ENCODE data around the gene LDAF1.
A peak's percentile ranks its signal among the peaks of the same experiment; 100 is the strongest.
"Not testable (repeated sequence)": the region's sequence is repeated elsewhere in the genome, so short reads cannot be mapped to it uniquely, and the experiment has no call there.

LDAF1 gene

DNA sequence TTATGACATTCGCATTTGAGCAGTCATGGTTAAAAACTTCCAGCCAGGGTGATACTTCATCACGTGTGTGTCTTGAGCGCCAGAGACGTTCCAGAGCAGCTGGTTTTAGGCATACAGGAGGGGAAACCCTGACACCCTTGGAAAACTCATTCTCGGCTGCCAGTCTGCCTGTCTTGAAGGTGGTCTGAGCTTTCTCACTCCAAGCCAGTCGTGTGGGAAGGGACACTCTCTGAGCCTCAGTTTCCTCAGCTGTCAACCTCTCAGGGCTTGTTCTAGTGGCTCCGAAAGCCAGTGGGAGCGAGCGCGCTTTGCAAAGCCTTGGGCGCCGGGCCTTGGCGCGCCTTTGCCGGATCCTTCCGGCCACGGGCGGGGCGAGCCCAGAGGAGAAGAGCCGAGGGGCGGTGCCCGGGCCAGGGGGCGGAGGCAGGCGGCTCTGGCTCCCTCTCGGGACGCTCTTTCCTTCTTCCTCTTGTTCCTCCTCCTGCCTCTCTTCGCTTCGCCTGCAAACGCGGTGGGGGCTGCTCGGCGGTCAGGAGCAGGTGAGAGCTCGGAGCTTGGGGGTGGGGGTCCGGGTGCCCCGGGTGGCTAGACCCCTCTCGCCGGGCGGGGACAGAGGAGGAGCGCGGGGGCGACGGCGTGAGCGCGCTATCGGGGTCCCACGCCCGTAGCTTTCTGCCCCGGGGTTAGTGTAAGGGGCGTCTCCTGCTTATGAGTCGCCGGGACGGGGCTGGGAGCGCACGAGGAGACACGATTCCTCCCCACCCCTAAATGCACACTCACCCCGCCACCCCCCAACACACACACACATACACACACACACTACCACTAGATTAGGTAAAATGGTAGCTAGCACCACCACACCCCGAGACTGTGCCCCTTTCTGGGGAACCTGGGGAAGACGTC is at the start of gene LDAF1:
Gene LDAF1, plus strand, starts transcription at position 467 of the 903 bp plus-strand sequence. CDS start 2,509 bp downstream, outside the sequence.
- TF ChIP-seq, protein P1, sequence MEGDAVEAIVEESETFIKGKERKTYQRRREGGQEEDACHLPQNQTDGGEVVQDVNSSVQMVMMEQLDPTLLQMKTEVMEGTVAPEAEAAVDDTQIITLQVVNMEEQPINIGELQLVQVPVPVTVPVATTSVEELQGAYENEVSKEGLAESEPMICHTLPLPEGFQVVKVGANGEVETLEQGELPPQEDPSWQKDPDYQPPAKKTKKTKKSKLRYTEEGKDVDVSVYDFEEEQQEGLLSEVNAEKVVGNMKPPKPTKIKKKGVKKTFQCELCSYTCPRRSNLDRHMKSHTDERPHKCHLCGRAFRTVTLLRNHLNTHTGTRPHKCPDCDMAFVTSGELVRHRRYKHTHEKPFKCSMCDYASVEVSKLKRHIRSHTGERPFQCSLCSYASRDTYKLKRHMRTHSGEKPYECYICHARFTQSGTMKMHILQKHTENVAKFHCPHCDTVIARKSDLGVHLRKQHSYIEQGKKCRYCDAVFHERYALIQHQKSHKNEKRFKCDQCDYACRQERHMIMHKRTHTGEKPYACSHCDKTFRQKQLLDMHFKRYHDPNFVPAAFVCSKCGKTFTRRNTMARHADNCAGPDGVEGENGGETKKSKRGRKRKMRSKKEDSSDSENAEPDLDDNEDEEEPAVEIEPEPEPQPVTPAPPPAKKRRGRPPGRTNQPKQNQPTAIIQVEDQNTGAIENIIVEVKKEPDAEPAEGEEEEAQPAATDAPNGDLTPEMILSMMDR (IDR thresholded peaks at IDR 0.05; ENCODE audit: low read depth, low read length) = no peak
- in situ Hi-C loops (cut with HindIII; ENCODE audit: low sequenced_read_pairs) = no loop called here
- peak within 1 kb of the TSS; percentile 68 for H3K4me3 ChIP-seq (ENCODE audit: low read depth, low read length)
- DNase-seq (ENCODE audit: low read depth, low spot score) = peak; percentile 69

DNA sequence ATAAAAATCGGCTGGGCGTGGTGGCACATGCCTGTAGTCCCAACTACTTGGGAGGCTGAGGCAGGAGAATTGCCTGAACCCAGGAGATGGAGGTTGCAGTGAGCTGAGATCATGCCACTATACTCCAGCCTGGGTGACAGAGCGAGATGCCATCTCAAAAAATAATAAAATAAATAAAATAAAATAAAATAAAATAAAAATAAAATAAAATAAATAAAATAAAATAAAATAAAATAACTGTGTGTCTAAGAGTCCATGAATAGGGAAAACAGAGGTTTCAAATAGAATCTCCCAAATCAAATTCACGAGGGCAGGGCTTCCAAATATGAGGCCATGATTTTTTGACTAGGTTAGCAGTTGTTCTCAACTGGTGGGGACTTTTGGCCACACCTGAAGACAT is 42.9 kb upstream of the LDAF1 start:
- in situ Hi-C loops (cut with HindIII; ENCODE audit: low sequenced_read_pairs); DNase-seq (ENCODE audit: low read depth, low spot score); H3K4me3 ChIP-seq (ENCODE audit: low read depth, low read length): not testable (repeated sequence)

DNA sequence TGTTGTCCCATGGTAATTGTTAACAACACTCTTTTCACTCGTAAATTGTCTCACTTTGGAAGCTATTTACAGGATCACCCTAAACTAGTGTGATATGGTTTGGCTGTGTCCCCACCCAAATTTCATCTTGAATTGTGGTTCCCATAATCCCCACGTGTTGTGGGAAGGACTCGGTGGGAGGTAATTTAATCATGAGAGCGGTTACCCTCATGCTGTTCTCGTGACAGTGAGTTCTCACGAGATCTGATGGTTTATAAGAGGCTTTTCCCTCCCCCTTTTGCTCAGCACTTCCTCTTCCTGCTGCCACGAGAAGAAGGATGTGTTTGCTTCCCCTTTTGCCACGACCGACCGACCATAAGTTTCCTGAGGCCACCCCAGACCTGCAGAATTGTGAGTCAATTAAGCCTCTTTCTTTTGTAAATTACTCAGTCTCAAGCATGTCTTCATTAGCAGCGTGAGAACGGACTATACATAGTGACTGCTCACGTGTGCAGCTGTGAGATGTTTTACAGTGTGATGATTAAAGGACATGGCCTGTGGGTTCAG is 42.3 kb upstream of the LDAF1 start:
- peak; percentile 3 for DNase-seq (ENCODE audit: low read depth, low spot score)
- TF ChIP-seq, protein P1 (IDR thresholded peaks at IDR 0.05; ENCODE audit: low read depth, low read length) = no peak
- no peak overlapping the region for H3K4me3 ChIP-seq (ENCODE audit: low read depth, low read length)
- in situ Hi-C loops (cut with HindIII; ENCODE audit: low sequenced_read_pairs) = no loop called here

DNA sequence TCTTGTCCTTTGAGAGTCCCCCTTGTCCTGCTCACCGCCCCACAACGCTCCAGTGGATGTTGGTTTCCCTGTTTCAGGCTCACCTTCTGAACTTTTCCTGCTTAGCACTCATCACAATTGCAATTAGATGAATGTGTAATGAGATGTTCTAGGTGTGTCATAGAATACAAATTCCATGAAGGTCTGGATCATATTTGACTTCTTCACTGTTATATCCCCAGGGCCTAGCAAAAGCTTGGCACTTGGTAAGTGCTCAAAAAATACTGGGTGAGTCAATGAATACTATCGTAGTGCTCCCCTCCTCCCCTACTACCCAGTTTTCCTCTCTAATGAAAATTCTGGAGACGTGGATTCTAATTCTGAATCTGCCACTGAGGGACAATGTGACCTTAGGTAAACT is 40.9 kb upstream of the LDAF1 start:
- no peak overlapping the region for H3K4me3 ChIP-seq (ENCODE audit: low read depth, low read length)
- TF ChIP-seq, protein P1 (IDR thresholded peaks at IDR 0.05; ENCODE audit: low read depth, low read length) = no peak
- DNase-seq (ENCODE audit: low read depth, low spot score) = no peak
- in situ Hi-C loops (cut with HindIII; ENCODE audit: low sequenced_read_pairs) = no loop called here

DNA sequence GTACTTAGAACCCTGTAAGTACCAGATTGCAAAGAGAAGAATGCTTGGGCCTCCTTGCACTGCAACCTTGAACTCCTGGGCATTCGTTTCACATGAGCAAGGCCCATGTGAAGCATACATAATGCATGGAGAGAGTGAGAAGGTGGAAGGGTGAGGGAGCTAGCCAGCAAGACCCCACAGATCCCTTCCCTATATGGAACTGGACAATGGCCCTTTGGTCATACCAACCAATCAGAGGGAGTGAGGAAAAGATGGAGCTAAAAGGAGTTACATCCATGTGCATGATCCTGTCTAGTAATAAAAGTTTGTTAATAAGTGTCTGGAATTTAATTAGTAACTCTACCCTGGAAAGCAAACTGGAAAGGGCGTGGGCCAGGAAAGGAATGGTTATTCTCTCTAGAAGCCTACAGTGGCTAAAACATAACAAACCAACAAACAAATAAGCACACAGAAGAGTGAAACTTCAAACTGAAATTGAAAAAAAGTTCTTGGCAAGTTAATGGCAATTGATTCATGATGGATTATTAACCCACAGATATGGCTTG is 37.4 kb upstream of the LDAF1 start:
- TF ChIP-seq, protein P1 (IDR thresholded peaks at IDR 0.05; ENCODE audit: low read depth, low read length) = no peak
- in situ Hi-C loops (cut with HindIII; ENCODE audit: low sequenced_read_pairs) = no loop called here
- no peak for DNase-seq (ENCODE audit: low read depth, low spot score)
- no peak overlapping the region for H3K4me3 ChIP-seq (ENCODE audit: low read depth, low read length)

DNA sequence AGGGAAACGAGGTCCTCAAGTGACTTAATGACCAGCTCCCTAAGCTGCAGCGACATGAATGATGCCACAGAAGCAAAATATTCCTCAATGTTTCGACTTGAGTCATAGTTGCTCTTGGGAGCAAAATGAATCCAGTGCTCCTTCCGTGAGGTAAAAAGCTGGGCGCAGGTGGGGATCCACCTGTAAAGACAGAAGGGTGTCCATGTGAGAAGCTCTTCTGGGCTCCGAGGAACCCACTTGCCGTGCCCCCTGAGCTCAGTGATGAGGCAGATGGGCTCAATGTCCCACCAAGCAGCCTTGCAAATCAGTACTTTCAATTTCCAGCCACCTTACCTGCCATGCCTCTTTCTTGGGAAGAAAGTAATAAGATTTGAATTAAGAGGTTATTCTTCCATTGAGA is 33.3 kb upstream of the LDAF1 start:
- no peak overlapping the region for H3K4me3 ChIP-seq (ENCODE audit: low read depth, low read length)
- no peak for DNase-seq (ENCODE audit: low read depth, low spot score)
- in situ Hi-C loops (cut with HindIII; ENCODE audit: low sequenced_read_pairs) = no loop called here
- TF ChIP-seq, protein P1 (IDR thresholded peaks at IDR 0.05; ENCODE audit: low read depth, low read length) = no peak

DNA sequence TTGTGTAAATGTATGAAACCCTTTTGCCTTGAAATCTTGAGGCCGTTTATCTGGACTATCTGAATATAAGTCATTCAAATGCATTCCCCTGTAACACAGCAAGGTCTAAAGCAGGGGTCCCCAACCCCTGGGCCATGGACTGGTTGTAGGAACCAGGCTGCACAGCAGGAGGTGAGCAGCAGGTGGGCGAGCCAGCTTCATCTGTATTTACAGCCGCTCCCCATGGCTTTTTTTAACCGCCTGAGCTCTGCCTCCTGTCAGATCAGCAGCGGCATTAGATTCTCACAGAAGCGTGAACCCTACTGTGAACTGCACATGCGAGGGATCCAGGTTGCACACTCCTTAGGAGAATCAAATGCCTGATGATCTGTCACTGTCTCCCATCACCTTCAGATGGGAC is 32.0 kb upstream of the LDAF1 start:
- TF ChIP-seq, protein P1 (IDR thresholded peaks at IDR 0.05; ENCODE audit: low read depth, low read length) = no peak
- in situ Hi-C loops (cut with HindIII; ENCODE audit: low sequenced_read_pairs) = no loop called here
- H3K4me3 ChIP-seq (ENCODE audit: low read depth, low read length) = no peak overlapping the region
- no peak for DNase-seq (ENCODE audit: low read depth, low spot score)
